A549 (cell line): ENCODE measurements around the gene GALNT14.
A peak's percentile ranks its signal among the peaks of the same experiment; 100 is the strongest.

Experiments used
- CEBPB ChIP-seq, 2 experiments: fragments of >200 bp in 1 of 2; sonication (Bioruptor Twin) in 1 of 2; formaldehyde crosslinking in 1 of 2; IDR thresholded peaks; 2 replicates each; pipeline ENCODE4 v1.6.1; 2012 to 2016
- CHD2 ChIP-seq: fragments of 150-350 bp; IDR thresholded peaks from 2 replicates; pipeline ENCODE4 v1.6.1; 2014; ENCODE audit warnings: low read length; ENCODE audit not compliant: partially characterized antibody
- EP300 ChIP-seq, 2 experiments: fragments of >200 bp; sonication (Bioruptor Twin); formaldehyde crosslinking; IDR thresholded peaks; 2 replicates in 1 of 2; 3 replicates in 1 of 2; pipeline ENCODE4 v1.6.1; 2016 to 2017
- JUNB ChIP-seq: fragments of >200 bp; sonication (Bioruptor Twin); formaldehyde crosslinking; IDR thresholded peaks from 2 replicates; pipeline ENCODE4 v1.6.1; 2016
- POLR2A ChIP-seq: IDR thresholded peaks from 2 replicates; pipeline ENCODE4 v1.6.1; 2012; ENCODE audit warnings: mild to moderate bottlenecking, low read length
- RAD21 ChIP-seq, 2 experiments: fragments of >200 bp in 1 of 2; sonication (Bioruptor Twin) in 1 of 2; formaldehyde crosslinking in 1 of 2; IDR thresholded peaks in 1 of 2; conservative IDR thresholded peaks in 1 of 2; 2 replicates in 1 of 2; 3 replicates in 1 of 2; pipeline ENCODE4 v1.6.1; 2012 to 2018; ENCODE audit warnings: inconsistent platforms in 1 of 2
- RCOR1 ChIP-seq: fragments of 150-350 bp; IDR thresholded peaks from 2 replicates; pipeline ENCODE4 v1.6.1; 2014; ENCODE audit warnings: antibody characterized with exemption, low read length, low read depth
- SMC3 ChIP-seq: fragments of >200 bp; sonication (Bioruptor Twin); formaldehyde crosslinking; IDR thresholded peaks from 3 replicates; pipeline ENCODE4 v1.6.1; 2018; ENCODE audit warnings: inconsistent platforms
- TF ChIP-seq, protein P1 (sequence below): fragments of >200 bp; sonication (Bioruptor Twin); formaldehyde crosslinking; IDR thresholded peaks from 3 replicates; pipeline ENCODE4 v1.5.1; 2016

- TF ChIP-seq, protein P1, sequence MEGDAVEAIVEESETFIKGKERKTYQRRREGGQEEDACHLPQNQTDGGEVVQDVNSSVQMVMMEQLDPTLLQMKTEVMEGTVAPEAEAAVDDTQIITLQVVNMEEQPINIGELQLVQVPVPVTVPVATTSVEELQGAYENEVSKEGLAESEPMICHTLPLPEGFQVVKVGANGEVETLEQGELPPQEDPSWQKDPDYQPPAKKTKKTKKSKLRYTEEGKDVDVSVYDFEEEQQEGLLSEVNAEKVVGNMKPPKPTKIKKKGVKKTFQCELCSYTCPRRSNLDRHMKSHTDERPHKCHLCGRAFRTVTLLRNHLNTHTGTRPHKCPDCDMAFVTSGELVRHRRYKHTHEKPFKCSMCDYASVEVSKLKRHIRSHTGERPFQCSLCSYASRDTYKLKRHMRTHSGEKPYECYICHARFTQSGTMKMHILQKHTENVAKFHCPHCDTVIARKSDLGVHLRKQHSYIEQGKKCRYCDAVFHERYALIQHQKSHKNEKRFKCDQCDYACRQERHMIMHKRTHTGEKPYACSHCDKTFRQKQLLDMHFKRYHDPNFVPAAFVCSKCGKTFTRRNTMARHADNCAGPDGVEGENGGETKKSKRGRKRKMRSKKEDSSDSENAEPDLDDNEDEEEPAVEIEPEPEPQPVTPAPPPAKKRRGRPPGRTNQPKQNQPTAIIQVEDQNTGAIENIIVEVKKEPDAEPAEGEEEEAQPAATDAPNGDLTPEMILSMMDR: peak; percentile 37
- no peak for TF ChIP-seq POLR2A
- TF ChIP-seq EP300 (IDR thresholded peaks at IDR 0.05): no peak
- TF ChIP-seq RAD21 (conservative IDR thresholded peaks at IDR 0.05 in 1 of 2, IDR thresholded peaks at IDR 0.05 in 1 of 2): peak in 1 of 2 experiments; percentile 40; a peak in 1 of 5 replicates
- peak; percentile 38; the same call in 1 of the 3 replicates for TF ChIP-seq SMC3
- no peak for TF ChIP-seq CHD2
- TF ChIP-seq JUNB: no peak
- TF ChIP-seq CEBPB (IDR thresholded peaks at IDR 0.05): no peak
- TF ChIP-seq RCOR1: no peak
These were observed 158.4 kb downstream of the GALNT14 start for GRCh38 chr2:30979822-30980245.
